K562 (cell line): ENCODE measurements around the gene STPG4. TPM values are rescaled to one million over a fixed set of nuclear protein-coding genes. Genes with fewer than 3 reads are reported as not detected.

ENCODE experiments used
- ARID1B ChIP-seq: fragments of 450-650 bp; IDR thresholded peaks from 2 replicates; pipeline ENCODE4 v1.6.1; 2016; ENCODE audit warnings: antibody characterized with exemption, mild to moderate bottlenecking, inconsistent platforms
- ARID2 ChIP-seq: fragments of 450-650 bp; IDR thresholded peaks from 2 replicates; pipeline ENCODE4 v1.6.1; 2017; ENCODE audit warnings: antibody characterized with exemption, mild to moderate bottlenecking
- CBFA2T3 ChIP-seq: fragments of 450-650 bp; IDR thresholded peaks from 2 replicates; pipeline ENCODE4 v1.6.1; 2017
- CEBPB ChIP-seq: fragments of 450-650 bp; IDR thresholded peaks from 2 replicates; pipeline ENCODE4 v1.6.1; 2016; ENCODE audit warnings: missing genetic modification characterization, missing compliant biosample characterization
- CREB3 ChIP-seq: fragments of 450-650 bp; conservative IDR thresholded peaks from 2 replicates; pipeline ENCODE4 v1.6.1; 2016; ENCODE audit warnings: missing genetic modification characterization, low read depth, mild to moderate bottlenecking, missing compliant biosample characterization, moderate library complexity
- DPF2 ChIP-seq: fragments of 450-650 bp; IDR thresholded peaks from 2 replicates; pipeline ENCODE4 v1.6.1; 2016
- ELF1 ChIP-seq: fragments of 200-800 bp; sonication (Bioruptor generic); IDR thresholded peaks from 2 replicates; pipeline ENCODE4 v1.6.1; 2016; ENCODE audit warnings: missing genetic modification characterization, missing compliant biosample characterization
- ESRRA ChIP-seq: fragments of 450-650 bp; IDR thresholded peaks from 2 replicates; pipeline ENCODE4 v1.6.1; 2014; ENCODE audit warnings: low read depth, mild to moderate bottlenecking, moderate library complexity, borderline replicate concordance
- FIP1L1 ChIP-seq: fragments of 200-400 bp; formaldehyde crosslinking; IDR thresholded peaks from 2 replicates; pipeline ENCODE4 v1.6.1; 2018; ENCODE audit warnings: mild to moderate bottlenecking, low read depth, low read length; ENCODE audit not compliant: poor library complexity, severe bottlenecking
- GTF3C2 ChIP-seq: IDR thresholded peaks from 3 replicates; pipeline ENCODE4 v1.6.1; 2011; ENCODE audit warnings: borderline replicate concordance, mild to moderate bottlenecking, moderate library complexity; ENCODE audit not compliant: insufficient read length; ENCODE audit errors: extremely low read depth
- HDAC6 ChIP-seq: IDR thresholded peaks from 2 replicates; pipeline ENCODE4 v1.6.1; 2012; ENCODE audit warnings: low read depth, mild to moderate bottlenecking, control low read depth, inconsistent platforms, low read length, moderate library complexity
- HMG20A ChIP-seq: fragments of 450-650 bp; formaldehyde crosslinking; conservative IDR thresholded peaks from 2 replicates; pipeline ENCODE4 v1.4.0; 2020; ENCODE audit warnings: mild to moderate bottlenecking, mixed read lengths
- MAFG ChIP-seq: fragments of 450-650 bp; conservative IDR thresholded peaks from 2 replicates; pipeline ENCODE4 v1.6.1; 2016; ENCODE audit warnings: missing genetic modification characterization, missing compliant biosample characterization
- NKRF ChIP-seq: fragments of 450-650 bp; IDR thresholded peaks from 2 replicates; pipeline ENCODE4 v1.6.1; 2016; ENCODE audit warnings: borderline replicate concordance
- RAD21 ChIP-seq, 2 experiments: fragments of 250-450 bp in 1 of 2; fragments of 450-650 bp in 1 of 2; sonication (Bioruptor Pico) in 1 of 2; formaldehyde crosslinking in 1 of 2; IDR thresholded peaks in 1 of 2; conservative IDR thresholded peaks in 1 of 2; 2 replicates each; pipeline versions ENCODE4 v1.4.0 to v1.8.0; 2020 to 2022; ENCODE audit warnings: mild to moderate bottlenecking in 2 of 2, moderate library complexity in 1 of 2
- SMARCB1 ChIP-seq: IDR thresholded peaks from 2 replicates; pipeline ENCODE4 v1.6.1; 2011; ENCODE audit warnings: improper control_type of control experiment, low read depth; ENCODE audit not compliant: insufficient read length
- TAL1 ChIP-seq: fragments of 450-650 bp; IDR thresholded peaks from 2 replicates; pipeline ENCODE4 v1.6.1; 2016; ENCODE audit warnings: mild to moderate bottlenecking
- TCF3 ChIP-seq: sonication (generic); formaldehyde crosslinking; IDR thresholded peaks from 2 replicates; pipeline ENCODE4 v1.4.0; 2020; ENCODE audit warnings: mild to moderate bottlenecking, missing genetic modification reagents
- TEAD4 ChIP-seq, 2 experiments: sonication (generic) in 1 of 2; formaldehyde crosslinking in 1 of 2; IDR thresholded peaks; 2 replicates each; pipeline versions ENCODE4 v1.6.1 to v1.8.0; 2012 to 2022; ENCODE audit warnings: borderline replicate concordance in 1 of 2, inconsistent platforms in 1 of 2, low read length in 1 of 2, mild to moderate bottlenecking in 1 of 2, missing genetic modification reagents in 1 of 2
- ZFP1 ChIP-seq: fragments of 450-650 bp; formaldehyde crosslinking; IDR thresholded peaks from 2 replicates; pipeline ENCODE4 v1.4.0; 2020; ENCODE audit warnings: mild to moderate bottlenecking, mixed read lengths
- ZNF197 ChIP-seq: fragments of 200-800 bp; sonication (Bioruptor generic); IDR thresholded peaks from 2 replicates; pipeline ENCODE4 v1.6.1; 2016; ENCODE audit warnings: low read depth, missing genetic modification characterization, missing compliant biosample characterization
- ZNF398 ChIP-seq: fragments of 250-450 bp; sonication (Bioruptor Pico); IDR thresholded peaks from 2 replicates; pipeline ENCODE4 v1.8.0; 2021; ENCODE audit warnings: moderate library complexity, mild to moderate bottlenecking, inconsistent platforms
- polyA plus RNA-seq, 8 experiments: library from polyadenylated mRNA; depleted of rRNA in 4 of 8; stranded (reverse) in 5 of 8; unstranded in 3 of 8; fragments of >200 nt; fragmentation: Nextera tagmentation in 2 of 8; fragmentation: Illumina TruSeq in 1 of 8; extraction: Ambion mirVana in 2 of 8; extraction: Trizol in 1 of 8; gene quantifications; 2 replicates each; pipeline versions ENCODE4 v1.2.1 to v1.2.3, GENCODE V29; 2011 to 2014; ENCODE audit warnings: inconsistent platforms in 1 of 8, missing spikeins in 1 of 8
- total RNA-seq, 7 experiments: library from RNA; depleted of rRNA in 6 of 7; stranded (reverse); fragments of >200 nt in 6 of 7; fragmentation: Illumina TruSeq in 2 of 7; extraction: Trizol in 2 of 7; gene quantifications; 2 replicates each; pipeline versions ENCODE4 v1.2.1 to v1.2.3, GENCODE V29; 2011 to 2021; ENCODE audit warnings: low replicate concordance in 1 of 7

The STPG4 gene
- total and polyA plus RNA-seq, 9 of the 15 experiments (the other 6 are each of a cell fraction or from before 2014, with no cell fraction given): 0.10 to 0.68 (median 0.22) TPM; not detected in 6

GRCh38 chr2:47179388-47179787 is 24.3 kb upstream of the STPG4 start (continued):
- TF ChIP-seq ESRRA (peak; percentile 97), ZNF398 (CRISPR knock-in tag) (no peak), DPF2 (peak; percentile 62), HMG20A (CRISPR knock-in tag) (no peak), FIP1L1 (no peak), CBFA2T3 (peak; percentile 77), SMARCB1 (no peak), TAL1 (peak; percentile 51), NKRF (no peak), ELF1 (tag) (no peak), CEBPB (tag) (peak; percentile 28; the same call in 1 of the 2 replicates), TEAD4 (IDR thresholded peaks at IDR 0.05; ENCODE audit: low read length) (peak; percentile 68; the same call in 1 of the 2 replicates), TEAD4 (CRISPR knock-in tag; IDR thresholded peaks at IDR 0.05; ENCODE audit: borderline replicate concordance) (no peak), ZNF197 (no peak), HDAC6 (no peak), ZFP1 (CRISPR knock-in tag) (no peak), TCF3 (CRISPR knock-in tag) (peak; percentile 80), ARID1B (peak; percentile 76), ARID2 (no peak), MAFG (tag) (no peak), GTF3C2 (no peak), RAD21 (CRISPR knock-in tag; conservative IDR thresholded peaks at IDR 0.05 in 1 of 2, IDR thresholded peaks at IDR 0.05 in 1 of 2) (no peak; a peak in 1 of 4 replicates), CREB3 (tag) (no peak)
